Calu3 (cell line): ENCODE measurements around the gene LHX6. TPM values are rescaled to one million over a fixed set of nuclear protein-coding genes. Genes with fewer than 3 reads are reported as not detected.

Experiments used
- BruUV-seq: library from RNA; stranded (reverse); fragments of 400-500 nt; replicated peaks from 2 replicates; lab custom pipeline; 2021; lab: Mats Ljungman, UMichigan
- CTCF ChIA-PET: fragments of 300-600 bp; sonication (Branson Sonifier 250); formaldehyde crosslinking; loops from one replicate; lab custom pipeline; 2022; ENCODE audit warnings: antibody characterized with exemption; lab: Charles Lee
- DNase-seq: peaks from one replicate; pipeline ENCODE4 v3.0.0; 2022
- H3K27ac Mint-ChIP-seq: one replicate; pipeline ENCODE4 v1.8.0; 2022; ENCODE audit warnings: mixed read lengths; ENCODE audit not compliant: unreplicated experiment
- H3K27me3 Mint-ChIP-seq: one replicate; pipeline ENCODE4 v1.8.0; 2022; ENCODE audit warnings: mixed read lengths; ENCODE audit not compliant: unreplicated experiment
- H3K36me3 Mint-ChIP-seq: one replicate; pipeline ENCODE4 v1.8.0; 2022; ENCODE audit warnings: mild to moderate bottlenecking, moderate library complexity, mixed read lengths; ENCODE audit not compliant: insufficient read depth, unreplicated experiment
- H3K4me1 Mint-ChIP-seq: one replicate; pipeline ENCODE4 v1.8.0; 2022; ENCODE audit warnings: mild to moderate bottlenecking, low read depth, mixed read lengths; ENCODE audit not compliant: unreplicated experiment
- H3K4me3 Mint-ChIP-seq: one replicate; pipeline ENCODE4 v1.8.0; 2022; ENCODE audit warnings: mild to moderate bottlenecking, low read depth, moderate library complexity, mixed read lengths; ENCODE audit not compliant: unreplicated experiment
- H3K9me3 Mint-ChIP-seq: one replicate; pipeline ENCODE4 v1.8.0; 2022; ENCODE audit warnings: low read depth, mixed read lengths; ENCODE audit not compliant: unreplicated experiment
- CTCF ChIP-seq: fragments of 200-600 bp; IDR thresholded peaks from one replicate; pipeline ENCODE4 v1.8.0; 2022; ENCODE audit warnings: antibody characterized with exemption; ENCODE audit not compliant: unreplicated experiment
- intact Hi-C: fragments of 100-400 bp; cut with micrococcal nuclease; formaldehyde crosslinking; loops from one replicate; pipeline ENCODE4 v1.10.0; 2022; ENCODE audit not compliant: unreplicated experiment
- total RNA-seq: library from RNA; stranded (reverse); gene quantifications from 2 replicates; pipeline ENCODE4 v1.2.3, GENCODE V29; 2022

LHX6 gene
- total RNA-seq, 1 experiment from 2014 or later = 0.97 TPM

DNA sequence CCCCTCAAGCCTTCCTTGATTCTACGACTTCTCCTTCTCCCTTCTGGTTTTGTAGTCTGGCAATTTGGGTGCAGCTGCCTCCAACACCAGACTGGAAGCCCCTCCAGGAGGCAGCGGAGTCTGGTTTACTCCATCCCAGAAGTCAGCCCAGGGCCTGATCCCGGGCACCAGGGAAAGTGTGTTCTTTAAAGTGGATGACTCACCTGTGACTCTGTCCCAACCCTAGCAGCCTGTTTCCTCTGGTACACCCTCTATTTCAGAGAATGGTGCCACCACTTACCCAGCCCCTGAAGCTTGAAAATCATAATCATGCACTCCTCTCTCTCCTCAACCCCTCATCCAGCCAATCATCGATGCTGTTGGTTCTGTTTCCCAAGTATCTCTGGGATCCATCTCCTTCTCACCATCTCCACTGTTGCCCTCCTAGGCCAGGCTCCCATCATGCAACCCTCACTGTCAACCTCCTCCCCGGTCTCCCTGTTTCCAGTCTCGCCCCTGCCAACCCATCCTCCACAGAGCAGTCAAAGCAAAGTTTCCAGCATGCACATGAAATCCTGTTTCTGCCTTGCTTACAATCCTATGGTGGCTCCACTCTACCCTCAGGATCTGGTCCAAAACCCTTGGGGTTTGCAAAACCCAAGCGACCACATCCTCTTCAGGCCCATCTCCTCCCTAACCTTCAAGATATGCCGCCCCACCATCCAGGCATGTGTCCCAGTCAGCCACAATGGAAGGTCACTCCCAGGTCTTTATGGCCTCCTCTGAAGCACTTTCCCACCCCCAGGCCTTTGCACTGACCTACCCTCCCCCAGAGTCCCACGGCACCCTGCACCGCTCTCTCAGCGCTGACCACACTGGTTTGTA is 10.5 kb downstream of the LHX6 start:
- peaks cover 8% of the 10 kb centered on the region for H3K4me1 Mint-ChIP-seq
- H3K4me3 Mint-ChIP-seq = no peak overlapping the region
- BruUV-seq = no TSS peak
- TF ChIP-seq CTCF = no peak
- no peak for DNase-seq
- CTCF ChIA-PET = no interaction called here
- peaks cover 85% of the 10 kb centered on the region for H3K27me3 Mint-ChIP-seq
- no peak overlapping the region for H3K27ac Mint-ChIP-seq
- no peaks in the 10 kb centered on the region for H3K9me3 Mint-ChIP-seq
- intact Hi-C loops = no loop called here
- peaks cover under 1% of the 10 kb centered on the region for H3K36me3 Mint-ChIP-seq

DNA sequence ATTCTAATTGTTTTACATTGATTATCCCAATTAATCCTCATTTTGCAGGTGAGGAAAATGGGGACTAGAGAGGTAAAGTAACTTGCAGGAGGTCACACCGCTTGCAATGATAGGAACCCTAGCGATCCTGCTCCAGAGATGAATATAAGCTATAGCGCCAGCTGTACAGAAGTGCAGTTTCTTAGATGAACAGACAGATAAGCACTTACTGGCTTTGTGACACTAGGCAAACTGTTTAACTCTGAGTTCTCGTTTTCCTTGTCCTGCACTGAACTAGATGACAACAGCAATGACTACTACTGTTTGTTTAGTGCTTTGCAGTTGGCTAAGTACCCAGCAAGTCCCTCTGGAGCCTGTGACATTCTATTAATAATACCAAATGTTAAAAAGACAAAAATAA is 11.1 kb downstream of the LHX6 start:
- H3K4me1 Mint-ChIP-seq = peaks cover 8% of the 10 kb centered on the region
- H3K36me3 Mint-ChIP-seq = peaks cover 6% of the 10 kb centered on the region
- H3K9me3 Mint-ChIP-seq = no peaks in the 10 kb centered on the region
- CTCF ChIA-PET = no interaction called here
- peaks cover 85% of the 10 kb centered on the region for H3K27me3 Mint-ChIP-seq
- no peak for DNase-seq
- intact Hi-C loops = no loop called here
- no peak overlapping the region for H3K4me3 Mint-ChIP-seq
- no peak for TF ChIP-seq CTCF
- no peak overlapping the region for H3K27ac Mint-ChIP-seq
- BruUV-seq = no TSS peak

GRCh38 chr9:122216798-122217418 is 11.8 kb downstream of the LHX6 start:
- no peak for TF ChIP-seq CTCF
- intact Hi-C loops = no loop called here
- no peak for DNase-seq
- peaks cover 6% of the 10 kb centered on the region for H3K36me3 Mint-ChIP-seq
- CTCF ChIA-PET = no interaction called here
- no peaks in the 10 kb centered on the region for H3K9me3 Mint-ChIP-seq
- peaks cover 85% of the 10 kb centered on the region for H3K27me3 Mint-ChIP-seq
- BruUV-seq = no TSS peak
- H3K4me3 Mint-ChIP-seq = no peak overlapping the region
- H3K4me1 Mint-ChIP-seq = peaks cover 8% of the 10 kb centered on the region
- no peak overlapping the region for H3K27ac Mint-ChIP-seq

- H3K4me3 Mint-ChIP-seq = no peak overlapping the region
- H3K27me3 Mint-ChIP-seq = peaks cover 84% of the 10 kb centered on the region
- H3K27ac Mint-ChIP-seq = no peak overlapping the region
- DNase-seq = no peak
- BruUV-seq = no TSS peak
- CTCF ChIA-PET = no interaction called here
- intact Hi-C loops = no loop called here
- TF ChIP-seq CTCF = no peak
- peaks cover 6% of the 10 kb centered on the region for H3K36me3 Mint-ChIP-seq
- H3K9me3 Mint-ChIP-seq = no peaks in the 10 kb centered on the region
- H3K4me1 Mint-ChIP-seq = peaks cover 8% of the 10 kb centered on the region
Measured at GRCh38 chr9:122216138-122216797, 12.5 kb downstream of the LHX6 start.
